GM23338 (cell line): ENCODE measurements around the gene PHF23. TPM values are rescaled to one million over a fixed set of nuclear protein-coding genes. Genes with fewer than 3 reads are reported as not detected.

Experiments
- ATAC-seq: fragments of 200-7000 bp; cut with Tn5 transposase; 3 replicates; pipeline ENCODE4 v1.9.1; 2020
- DNase-seq: peaks from one replicate; pipeline ENCODE4 v3.0.0-alpha.2; 2015; ENCODE audit warnings: low spot score
- H2AFZ ChIP-seq: fragments of 200-600 bp; sonication (generic); 2 replicates; pipeline ENCODE4 v1.8.0; 2016; ENCODE audit warnings: antibody characterized with exemption, mild to moderate bottlenecking, moderate library complexity
- H3F3A ChIP-seq: fragments of 200-600 bp; sonication (generic); replicated peaks from 2 replicates; pipeline ENCODE4 v1.8.0; 2017; ENCODE audit warnings: antibody characterized with exemption, mixed run types, low read depth
- H3K27ac ChIP-seq: fragments of 200-600 bp; sonication (generic); 2 replicates; pipeline ENCODE4 v1.6.1; 2016; ENCODE audit warnings: low read depth
- H3K27me3 ChIP-seq: fragments of 200-600 bp; sonication (generic); 2 replicates; pipeline ENCODE4 v1.8.0; 2016; ENCODE audit warnings: mild to moderate bottlenecking, mixed run types, moderate library complexity; ENCODE audit not compliant: insufficient read depth
- H3K36me3 ChIP-seq: fragments of 200-600 bp; sonication (generic); 2 replicates; pipeline ENCODE4 v1.8.0; 2016; ENCODE audit warnings: mild to moderate bottlenecking; ENCODE audit not compliant: insufficient read depth
- H3K4me1 ChIP-seq: fragments of 200-600 bp; sonication (generic); 2 replicates; pipeline ENCODE4 v1.8.0; 2016; ENCODE audit warnings: mild to moderate bottlenecking, moderate library complexity; ENCODE audit not compliant: insufficient read depth
- H3K4me2 ChIP-seq: fragments of 200-600 bp; sonication (generic); 2 replicates; pipeline ENCODE4 v1.7.1; 2017; ENCODE audit warnings: mixed run types
- H3K4me3 ChIP-seq: fragments of 200-600 bp; sonication (generic); 2 replicates; pipeline ENCODE4 v1.6.1; 2016; ENCODE audit warnings: mixed run types
- H3K79me2 ChIP-seq: fragments of 200-600 bp; sonication (generic); replicated peaks from 2 replicates; pipeline ENCODE4 v1.8.0; 2017; ENCODE audit warnings: mild to moderate bottlenecking; ENCODE audit not compliant: insufficient read depth
- H3K9me2 ChIP-seq: fragments of 200-600 bp; sonication (generic); 2 replicates; pipeline ENCODE4 v1.8.0; 2017; ENCODE audit not compliant: insufficient read depth
- H4K20me1 ChIP-seq: fragments of 200-600 bp; sonication (generic); replicated peaks from 2 replicates; pipeline ENCODE4 v1.8.0; 2017; ENCODE audit warnings: mild to moderate bottlenecking; ENCODE audit not compliant: insufficient read depth
- H3K27ac Mint-ChIP-seq: 2 replicates; pipeline ENCODE4 v1.8.0; 2020; ENCODE audit warnings: inconsistent platforms, mild to moderate bottlenecking, moderate library complexity, mixed read lengths
- H3K27me3 Mint-ChIP-seq: 3 replicates; pipeline ENCODE4 v1.8.0; 2022; ENCODE audit warnings: low read depth, mild to moderate bottlenecking, moderate library complexity, mixed read lengths, inconsistent platforms; ENCODE audit not compliant: insufficient read depth, poor library complexity
- H3K36me3 Mint-ChIP-seq: 3 replicates; pipeline ENCODE4 v1.8.0; 2021; ENCODE audit warnings: low read depth, mild to moderate bottlenecking, inconsistent platforms, moderate library complexity, mixed read lengths
- H3K4me1 Mint-ChIP-seq: 3 replicates; pipeline ENCODE4 v1.8.0; 2020; ENCODE audit warnings: mild to moderate bottlenecking, inconsistent platforms, mixed read lengths
- H3K4me3 Mint-ChIP-seq: 3 replicates; pipeline ENCODE4 v1.8.0; 2021; ENCODE audit warnings: moderate library complexity, mild to moderate bottlenecking, inconsistent platforms, mixed read lengths
- H3K9me3 Mint-ChIP-seq: 3 replicates; pipeline ENCODE4 v1.8.0; 2020; ENCODE audit warnings: moderate library complexity, mild to moderate bottlenecking, inconsistent platforms, mixed read lengths
- CREB1 ChIP-seq: fragments of 250-450 bp; sonication (Bioruptor Pico); IDR thresholded peaks from 2 replicates; pipeline ENCODE4 v1.5.0; 2020; ENCODE audit warnings: low read depth, mild to moderate bottlenecking, moderate library complexity
- CTCF ChIP-seq, 2 experiments: fragments of 200-600 bp in 1 of 2; sonication (generic) in 1 of 2; conservative IDR thresholded peaks; 2 replicates each; pipeline versions ENCODE4 v1.5.1 to v1.6.1; 2016 to 2017; ENCODE audit warnings: antibody characterized with exemption in 2 of 2, low read depth in 2 of 2, mild to moderate bottlenecking in 2 of 2, moderate library complexity in 1 of 2
- ETS1 ChIP-seq: IDR thresholded peaks from 2 replicates; pipeline ENCODE4 v1.6.1; 2016; ENCODE audit warnings: antibody characterized with exemption
- EZH2 ChIP-seq: fragments of 200-600 bp; sonication (generic); IDR thresholded peaks from one replicate; pipeline ENCODE4 v1.8.0; 2017; ENCODE audit warnings: antibody characterized with exemption, mild to moderate bottlenecking, low read depth; ENCODE audit not compliant: unreplicated experiment
- EZH2phosphoT487 ChIP-seq: fragments of 200-600 bp; sonication (generic); IDR thresholded peaks from one replicate; pipeline ENCODE4 v1.8.1; 2018; ENCODE audit warnings: antibody characterized with exemption; ENCODE audit not compliant: unreplicated experiment
- JUNB ChIP-seq: IDR thresholded peaks from one replicate; pipeline ENCODE4 v1.6.1; 2016; ENCODE audit warnings: antibody characterized with exemption; ENCODE audit not compliant: unreplicated experiment
- NANOG ChIP-seq: IDR thresholded peaks from 2 replicates; pipeline ENCODE4 v1.6.1; 2016; ENCODE audit warnings: antibody characterized with exemption, borderline replicate concordance
- POLR2AphosphoS5 ChIP-seq: IDR thresholded peaks from 2 replicates; pipeline ENCODE4 v1.6.1; 2016; ENCODE audit warnings: antibody characterized with exemption, low read depth
- STAT1 ChIP-seq: IDR thresholded peaks from one replicate; pipeline ENCODE4 v1.6.1; 2016; ENCODE audit warnings: antibody characterized with exemption; ENCODE audit not compliant: unreplicated experiment
- ZNF114 ChIP-seq: fragments of 250-450 bp; sonication (Bioruptor Pico); IDR thresholded peaks from 2 replicates; pipeline ENCODE4 v1.5.0; 2020; ENCODE audit warnings: mild to moderate bottlenecking, moderate library complexity
- ZNF331 ChIP-seq: fragments of 250-450 bp; sonication (Bioruptor Pico); IDR thresholded peaks from 2 replicates; pipeline ENCODE4 v1.5.0; 2020; ENCODE audit warnings: low read depth, mild to moderate bottlenecking, moderate library complexity
- ZNF462 ChIP-seq: fragments of 250-450 bp; sonication (Bioruptor Pico); IDR thresholded peaks from 2 replicates; pipeline ENCODE4 v1.5.0; 2020; ENCODE audit warnings: mild to moderate bottlenecking, moderate library complexity
- polyA plus RNA-seq: library from polyadenylated mRNA; unstranded; fragments of >200 nt; fragmentation: Nextera tagmentation; extraction: Ambion mirVana; gene quantifications from 2 replicates; pipeline ENCODE4 v1.2.1, GENCODE V29; 2016
- total RNA-seq: library from RNA; depleted of rRNA; stranded (reverse); fragments of >200 nt; shearing (Covaris generic); gene quantifications from 2 replicates; pipeline ENCODE4 v1.2.3, GENCODE V29; 2014
- TF ChIP-seq, protein P1 (sequence below): IDR thresholded peaks from one replicate; pipeline ENCODE4 v1.6.1; 2018; ENCODE audit warnings: antibody characterized with exemption; ENCODE audit not compliant: unreplicated experiment

PHF23 gene
- total and polyA plus RNA-seq, 2 experiments from 2014 or later, result 35.4 to 51.0 TPM

DNA sequence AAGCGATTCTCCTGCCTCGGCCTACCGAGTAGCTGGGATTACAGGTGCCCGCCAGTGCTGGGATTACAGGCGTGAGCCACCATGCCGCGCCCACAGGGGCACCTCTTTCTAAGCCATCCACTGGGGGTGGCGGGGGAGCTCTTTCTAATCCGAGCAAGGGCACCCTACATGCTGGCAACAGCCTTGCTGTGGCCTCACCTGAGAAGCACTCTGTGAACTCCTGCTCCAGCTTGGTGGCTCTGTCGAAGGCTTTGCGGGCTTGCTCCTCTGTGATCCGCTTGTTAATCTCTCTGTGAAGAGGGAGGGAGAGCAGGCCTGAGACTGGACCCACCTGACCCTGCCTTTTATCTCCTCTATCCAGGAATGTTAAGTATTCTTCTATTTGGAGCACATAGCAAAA lies 48.2 kb downstream of the PHF23 start:
- peaks cover 2% of the 10 kb centered on the region; the same call in 2 of the 3 replicates for H3K4me1 Mint-ChIP-seq
- H3K9me2 ChIP-seq, result no peaks in the 10 kb centered on the region
- DNase-seq (no peak), ATAC-seq (no peak)
- H3K27ac Mint-ChIP-seq, result no peak overlapping the region
- H3K79me2 ChIP-seq, result no peaks in the 10 kb centered on the region
- H3K4me2 ChIP-seq, result no peak overlapping the region
- H2AFZ ChIP-seq, result no peak overlapping the region
- no peaks in the 10 kb centered on the region; the same call in 1 of the 2 replicates for H3K4me1 ChIP-seq
- H3K27me3 ChIP-seq, result no peaks in the 10 kb centered on the region
- no peaks in the 10 kb centered on the region; the same call in 1 of the 2 replicates for H3K36me3 ChIP-seq
- no peaks in the 10 kb centered on the region for H3K9me3 Mint-ChIP-seq
- peaks cover 11% of the 10 kb centered on the region for H3K27me3 Mint-ChIP-seq
- H3K4me3 ChIP-seq, result no peak overlapping the region
- H3K27ac ChIP-seq, result no peak overlapping the region
- H3K4me3 Mint-ChIP-seq, result no peak overlapping the region; the same call in 2 of the 3 replicates
- TF ChIP-seq JUNB (no peak), POLR2AphosphoS5 (no peak), CREB1 (CRISPR knock-in tag) (no peak), EZH2 (no peak), ZNF114 (CRISPR knock-in tag) (no peak), EZH2phosphoT487 (no peak), STAT1 (no peak), ZNF462 (CRISPR knock-in tag) (no peak), ETS1 (no peak), ZNF331 (no peak), CTCF (conservative IDR thresholded peaks at IDR 0.05; ENCODE audit: low read depth in 2 of 2) (no peak), NANOG (no peak)
- TF ChIP-seq, protein P1, sequence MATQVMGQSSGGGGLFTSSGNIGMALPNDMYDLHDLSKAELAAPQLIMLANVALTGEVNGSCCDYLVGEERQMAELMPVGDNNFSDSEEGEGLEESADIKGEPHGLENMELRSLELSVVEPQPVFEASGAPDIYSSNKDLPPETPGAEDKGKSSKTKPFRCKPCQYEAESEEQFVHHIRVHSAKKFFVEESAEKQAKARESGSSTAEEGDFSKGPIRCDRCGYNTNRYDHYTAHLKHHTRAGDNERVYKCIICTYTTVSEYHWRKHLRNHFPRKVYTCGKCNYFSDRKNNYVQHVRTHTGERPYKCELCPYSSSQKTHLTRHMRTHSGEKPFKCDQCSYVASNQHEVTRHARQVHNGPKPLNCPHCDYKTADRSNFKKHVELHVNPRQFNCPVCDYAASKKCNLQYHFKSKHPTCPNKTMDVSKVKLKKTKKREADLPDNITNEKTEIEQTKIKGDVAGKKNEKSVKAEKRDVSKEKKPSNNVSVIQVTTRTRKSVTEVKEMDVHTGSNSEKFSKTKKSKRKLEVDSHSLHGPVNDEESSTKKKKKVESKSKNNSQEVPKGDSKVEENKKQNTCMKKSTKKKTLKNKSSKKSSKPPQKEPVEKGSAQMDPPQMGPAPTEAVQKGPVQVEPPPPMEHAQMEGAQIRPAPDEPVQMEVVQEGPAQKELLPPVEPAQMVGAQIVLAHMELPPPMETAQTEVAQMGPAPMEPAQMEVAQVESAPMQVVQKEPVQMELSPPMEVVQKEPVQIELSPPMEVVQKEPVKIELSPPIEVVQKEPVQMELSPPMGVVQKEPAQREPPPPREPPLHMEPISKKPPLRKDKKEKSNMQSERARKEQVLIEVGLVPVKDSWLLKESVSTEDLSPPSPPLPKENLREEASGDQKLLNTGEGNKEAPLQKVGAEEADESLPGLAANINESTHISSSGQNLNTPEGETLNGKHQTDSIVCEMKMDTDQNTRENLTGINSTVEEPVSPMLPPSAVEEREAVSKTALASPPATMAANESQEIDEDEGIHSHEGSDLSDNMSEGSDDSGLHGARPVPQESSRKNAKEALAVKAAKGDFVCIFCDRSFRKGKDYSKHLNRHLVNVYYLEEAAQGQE, result no peak
- peaks cover 52% of the 10 kb centered on the region for H3K36me3 Mint-ChIP-seq
- H4K20me1 ChIP-seq, result peaks cover 7% of the 10 kb centered on the region
- 0 out of 2 replicates have a peak, but pooled peaks cover 5% of the 10 kb centered on the region for H3F3A ChIP-seq
